ENCODE measurements around the gene HOXA5. TPM values are rescaled to one million over a fixed set of nuclear protein-coding genes. Genes with fewer than 3 reads are reported as not detected.

Gene HOXA5
- total RNA-seq, 2 experiments from 2014 or later = not detected

DNA sequence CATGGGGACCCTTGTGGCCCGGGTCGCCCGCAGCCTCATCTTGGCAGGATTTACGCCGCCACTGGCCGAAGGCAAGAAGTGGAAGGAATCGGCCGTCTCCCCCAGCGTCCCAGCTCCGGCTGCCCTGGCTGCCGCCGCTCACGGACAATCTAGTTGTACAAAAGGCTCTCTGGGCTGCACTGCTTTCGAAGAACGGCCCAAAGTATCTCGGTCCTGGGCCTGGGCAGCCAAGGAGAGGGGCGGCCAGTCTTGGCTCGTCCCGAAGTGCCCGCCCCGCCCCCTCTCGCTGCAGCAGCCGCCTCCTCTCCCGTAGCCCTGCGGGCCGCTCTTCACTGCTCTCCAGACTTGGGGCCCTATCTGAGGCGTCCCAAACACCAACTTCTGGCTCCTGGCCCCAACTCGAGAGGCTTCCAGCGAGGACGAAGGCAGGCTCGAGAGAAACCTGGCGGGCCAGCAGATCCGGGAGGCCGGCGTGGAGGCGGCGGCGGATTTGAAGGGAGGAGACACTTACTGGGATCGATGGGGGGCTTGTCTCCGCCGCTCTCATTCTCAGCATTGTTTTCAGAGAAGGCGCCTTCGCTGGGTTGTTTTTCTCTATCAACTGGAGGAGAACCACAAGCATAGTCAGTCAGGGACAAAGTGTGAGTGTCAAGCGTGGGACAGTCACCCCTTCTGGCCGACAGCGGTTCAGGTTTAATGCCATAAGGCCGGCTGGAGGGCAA is 21.0 kb upstream of the HOXA5 start:
- Mint-ChIP-seq H3K27me3 (peaks cover 80% of the 10 kb centered on the region), H3K4me1 (peaks cover 14% of the 10 kb centered on the region), H3K9me3 (no peaks in the 10 kb centered on the region), H3K27ac (peak overlapping the region; percentile 36), H3K36me3 (ENCODE audit: low read depth) (peaks cover 6% of the 10 kb centered on the region), H3K4me3 (no peak overlapping the region)
- POLR2A ChIA-PET = no interaction called here
- DNase-seq = no peak
- CTCF ChIA-PET = interaction anchor here (1.9 kb wide), 1 partner anchor 78 kb away, joined by 6 read pairs; the partner anchor contains the start of gene EVX1

DNA sequence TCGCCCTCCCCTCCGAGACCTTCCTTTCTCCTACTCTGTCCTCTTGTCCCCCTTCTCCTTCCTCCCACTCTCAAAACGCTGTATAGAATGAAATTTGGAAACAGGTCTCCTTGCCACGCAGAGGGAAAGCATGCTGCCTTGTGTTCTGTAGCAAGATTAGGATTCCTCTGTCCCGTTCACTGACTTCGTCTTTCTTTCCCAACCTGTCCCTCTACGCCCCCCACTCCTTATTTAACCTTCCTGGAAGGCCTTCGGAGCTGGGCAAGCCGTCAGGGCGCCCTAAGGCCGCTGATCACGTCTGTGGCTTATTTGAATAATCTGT is 20.5 kb upstream of the HOXA5 start:
- H3K9me3 Mint-ChIP-seq = no peaks in the 10 kb centered on the region
- CTCF ChIA-PET = no interaction called here
- POLR2A ChIA-PET = no interaction called here
- no peak overlapping the region for H3K4me3 Mint-ChIP-seq
- peaks cover 6% of the 10 kb centered on the region for H3K36me3 Mint-ChIP-seq (ENCODE audit: low read depth)
- H3K4me1 Mint-ChIP-seq = peaks cover 14% of the 10 kb centered on the region
- no peak for DNase-seq
- H3K27me3 Mint-ChIP-seq = peaks cover 83% of the 10 kb centered on the region
- no peak overlapping the region for H3K27ac Mint-ChIP-seq

DNA sequence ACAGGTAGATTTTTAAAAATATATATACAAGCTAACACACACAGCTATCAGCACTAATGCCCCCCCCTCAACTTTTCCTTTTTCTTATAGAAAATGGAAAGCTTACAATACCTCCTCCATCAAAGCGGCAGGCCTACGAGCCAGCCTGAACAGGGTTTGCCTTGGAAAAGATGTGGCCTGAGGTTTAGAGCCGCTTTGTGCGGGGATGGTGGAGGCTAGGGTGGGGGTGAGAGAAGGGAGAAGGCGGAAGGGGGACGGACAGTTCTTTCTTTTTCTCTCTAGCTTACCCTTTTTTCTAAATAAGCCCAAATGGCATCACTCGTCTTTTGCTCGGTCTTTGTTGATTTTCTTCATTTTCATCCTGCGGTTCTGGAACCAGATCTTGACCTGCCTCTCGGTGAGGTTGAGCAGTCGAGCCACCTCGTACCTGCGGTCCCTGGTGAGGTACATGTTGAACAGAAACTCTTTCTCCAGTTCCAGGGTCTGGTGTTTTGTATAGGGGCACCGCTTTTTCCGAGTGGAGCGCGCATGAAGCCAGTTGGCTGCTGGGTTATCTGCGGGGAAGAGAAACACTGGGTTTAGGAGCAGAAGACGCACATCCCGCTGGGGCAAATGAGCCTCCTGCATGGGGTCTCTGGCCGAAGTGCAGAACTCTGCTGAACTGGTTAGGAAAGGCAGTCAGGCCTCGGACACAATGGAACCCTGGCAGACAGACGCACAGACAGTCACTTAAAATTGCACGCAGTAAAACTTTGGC is 20.0 kb upstream of the HOXA5 start:
- Mint-ChIP-seq H3K9me3 (no peaks in the 10 kb centered on the region), H3K27ac (no peak overlapping the region), H3K36me3 (ENCODE audit: low read depth) (peaks cover 2% of the 10 kb centered on the region), H3K4me1 (peaks cover 12% of the 10 kb centered on the region), H3K27me3 (peaks cover 82% of the 10 kb centered on the region), H3K4me3 (no peak overlapping the region)
- no peak for DNase-seq
- ChIA-PET CTCF (interaction anchor here (0.8 to 1.6 kb wide), 3 partner anchors 13 to 214 kb away, joined by 3 to 10 read pairs (median 4); no protein-coding TSS in a partner anchor), POLR2A (no interaction called here)

DNA sequence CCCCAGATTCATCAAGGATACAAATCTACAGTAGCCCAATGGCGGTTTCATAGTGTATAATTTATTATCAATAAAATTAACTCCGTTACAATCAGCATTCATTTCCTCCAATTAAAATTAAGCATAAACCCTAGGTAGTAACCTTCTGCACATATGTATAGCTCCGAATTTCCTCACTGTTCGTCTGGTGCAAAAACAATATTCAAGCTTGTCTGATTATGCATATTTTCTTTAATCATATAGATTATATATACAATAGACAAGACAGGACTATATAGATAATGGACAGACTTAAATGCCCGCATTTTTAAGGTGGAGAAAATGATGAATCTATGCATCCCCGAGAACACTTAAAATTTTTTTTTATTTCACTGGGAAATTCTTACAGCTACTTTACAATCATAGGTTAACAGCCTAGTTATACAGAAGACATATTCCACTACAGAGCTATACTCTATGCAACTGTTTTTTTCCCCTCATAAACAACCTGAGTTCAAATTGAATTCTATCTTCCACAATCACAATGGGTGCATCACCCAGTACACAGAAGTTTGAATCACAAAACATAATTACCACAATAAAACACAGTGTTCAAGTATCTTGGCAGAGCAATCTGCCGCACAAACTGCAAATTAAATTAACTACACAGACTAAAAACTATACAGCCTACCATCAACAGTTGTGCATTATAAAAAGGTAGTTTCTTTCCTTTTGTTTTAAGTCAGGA is 19.2 kb upstream of the HOXA5 start:
- DNase-seq = no peak
- H3K27ac Mint-ChIP-seq = no peak overlapping the region
- no peak overlapping the region for H3K4me3 Mint-ChIP-seq
- peaks cover 82% of the 10 kb centered on the region for H3K27me3 Mint-ChIP-seq
- peaks cover 12% of the 10 kb centered on the region for H3K4me1 Mint-ChIP-seq
- no peaks in the 10 kb centered on the region for H3K9me3 Mint-ChIP-seq
- ChIA-PET CTCF (interaction anchor here (0.8 to 2.0 kb wide), 8 partner anchors 10 to 214 kb away, joined by 3 to 10 read pairs (median 4); partner anchors contain the start of gene HOXA13), POLR2A (no interaction called here)
- peaks cover 2% of the 10 kb centered on the region for H3K36me3 Mint-ChIP-seq (ENCODE audit: low read depth)

DNA sequence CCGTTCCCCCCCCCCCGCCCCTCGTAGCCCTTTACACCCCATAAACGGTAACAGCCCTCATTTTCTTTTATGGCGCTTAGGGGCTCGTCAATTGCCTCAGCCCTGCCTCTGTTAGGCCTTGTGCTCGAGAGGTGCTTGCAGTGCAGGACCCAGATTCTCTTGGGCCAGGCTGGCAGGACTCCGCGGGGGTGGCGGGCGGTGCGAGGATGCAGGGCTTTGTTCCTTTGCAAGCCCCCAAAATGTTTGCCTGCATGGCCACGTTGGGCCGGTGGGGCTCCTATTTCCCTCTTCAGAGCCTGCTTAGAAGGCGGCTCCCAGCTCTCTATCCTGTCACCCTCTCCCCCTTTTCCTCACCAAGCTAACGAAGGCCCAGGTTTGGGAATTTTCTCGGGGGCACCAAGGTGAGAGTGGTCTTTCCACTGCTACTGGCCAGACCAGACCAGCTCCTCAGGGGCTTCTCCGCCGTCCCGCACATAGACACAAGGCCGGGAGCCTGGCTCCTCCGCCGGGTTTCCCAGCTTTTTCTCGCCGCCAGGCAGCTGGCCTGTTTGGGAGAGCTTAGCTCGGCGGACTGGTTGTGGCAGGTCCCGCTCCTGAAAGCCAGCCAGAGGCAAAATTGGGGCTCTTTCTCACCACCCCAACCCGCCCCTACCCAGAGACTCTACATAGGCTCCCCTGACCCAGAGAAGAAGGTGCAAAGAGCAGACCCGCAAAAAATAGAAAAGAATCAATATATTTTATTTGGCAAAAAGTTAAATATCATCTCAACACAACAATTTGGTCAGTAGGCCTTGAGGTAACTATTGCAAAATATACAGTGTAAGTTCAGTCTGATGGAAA is 18.5 kb upstream of the HOXA5 start:
- ChIA-PET POLR2A (no interaction called here), CTCF (interaction anchor here (1.0 to 2.0 kb wide), 11 partner anchors 10 to 1307 kb away, joined by 3 to 11 read pairs (median 4); partner anchors contain the start of genes HOXA13 and HOXA3)
- Mint-ChIP-seq H3K9me3 (no peaks in the 10 kb centered on the region), H3K4me3 (no peak overlapping the region), H3K27ac (no peak overlapping the region), H3K27me3 (peaks cover 82% of the 10 kb centered on the region), H3K36me3 (ENCODE audit: low read depth) (peaks cover 2% of the 10 kb centered on the region), H3K4me1 (peaks cover 12% of the 10 kb centered on the region)
- DNase-seq = no peak

DNA sequence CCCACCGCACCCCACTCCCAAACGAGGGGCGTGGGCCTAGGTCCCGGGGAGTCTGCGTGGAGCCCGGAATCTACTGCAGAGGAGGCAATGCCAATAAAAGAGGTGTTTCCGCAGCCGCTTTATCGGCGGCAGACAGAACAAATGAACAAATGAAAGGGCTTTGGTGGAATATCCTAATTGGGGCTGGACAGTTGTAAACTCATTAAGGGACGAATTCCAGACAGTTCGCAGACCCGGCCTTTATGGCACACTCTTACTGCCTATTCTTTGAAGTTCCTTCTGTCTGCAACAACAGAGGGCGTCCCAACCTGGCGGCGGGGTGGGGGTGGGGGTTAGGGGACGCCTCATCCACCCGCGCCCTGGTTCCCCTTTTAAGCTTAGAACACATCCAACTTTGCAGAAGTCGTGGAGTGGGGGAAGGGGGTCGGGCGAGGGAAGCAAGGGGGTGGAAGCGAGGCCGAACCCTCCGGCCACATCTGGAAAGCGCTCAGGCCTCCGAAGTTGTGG is 17.8 kb upstream of the HOXA5 start:
- Mint-ChIP-seq H3K27me3 (peaks cover 82% of the 10 kb centered on the region), H3K9me3 (no peaks in the 10 kb centered on the region), H3K4me1 (peaks cover 12% of the 10 kb centered on the region), H3K4me3 (peak overlapping the region; percentile 51), H3K27ac (no peak overlapping the region), H3K36me3 (ENCODE audit: low read depth) (peaks cover 2% of the 10 kb centered on the region)
- POLR2A ChIA-PET = no interaction called here
- CTCF ChIA-PET = interaction anchor here (0.6 to 2.0 kb wide), 32 partner anchors 10 to 1306 kb away, joined by 3 to 15 read pairs (median 4); partner anchors contain the start of genes HOXA1, HOXA13 and HOXA3
- no peak for DNase-seq

DNA sequence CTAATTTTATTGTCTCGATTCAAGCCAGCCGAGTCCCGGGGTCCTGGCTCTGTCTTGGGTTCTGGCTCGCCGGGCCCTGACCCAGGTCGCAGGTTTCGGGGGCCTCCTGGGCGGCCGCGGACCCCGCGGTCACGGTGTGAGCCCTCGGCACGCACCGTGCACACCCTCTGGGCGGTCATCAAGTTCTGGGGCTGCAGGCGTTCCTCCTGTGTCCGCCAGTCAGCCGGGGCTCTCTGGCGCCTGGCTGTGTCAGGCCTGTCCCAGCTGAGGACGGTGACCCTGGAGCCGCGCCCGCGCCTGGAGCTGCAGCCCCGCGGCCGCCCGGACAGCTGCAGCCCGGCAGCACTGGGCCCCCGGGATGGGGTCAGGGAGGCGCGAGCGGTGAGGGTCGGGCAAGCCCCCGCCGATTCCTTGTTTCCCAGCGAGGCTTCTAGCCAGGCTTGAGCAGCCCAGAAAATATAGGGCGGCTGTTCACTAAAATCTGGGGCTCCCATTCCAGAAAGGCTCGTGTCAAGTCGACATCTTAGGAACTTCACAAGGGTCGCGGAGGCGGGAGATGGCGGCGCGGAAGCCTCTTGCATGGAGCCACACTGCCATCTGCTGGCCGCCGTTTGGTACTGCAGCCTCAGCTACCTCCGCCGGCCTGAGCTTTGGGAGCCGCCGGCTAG is 17.2 kb upstream of the HOXA5 start:
- no peaks in the 10 kb centered on the region for H3K9me3 Mint-ChIP-seq
- H3K36me3 Mint-ChIP-seq (ENCODE audit: low read depth) = peaks cover 2% of the 10 kb centered on the region
- ChIA-PET CTCF (interaction anchor here (0.6 to 2.0 kb wide), 33 partner anchors 9 to 1306 kb away, joined by 3 to 15 read pairs (median 4); partner anchors contain the start of genes HOXA1, HOXA13 and HOXA3), POLR2A (no interaction called here)
- H3K27me3 Mint-ChIP-seq = peaks cover 82% of the 10 kb centered on the region
- peak overlapping the region; percentile 58 for H3K4me3 Mint-ChIP-seq
- peak; percentile 76 for DNase-seq
- peaks cover 9% of the 10 kb centered on the region for H3K4me1 Mint-ChIP-seq
- H3K27ac Mint-ChIP-seq = no peak overlapping the region

DNA sequence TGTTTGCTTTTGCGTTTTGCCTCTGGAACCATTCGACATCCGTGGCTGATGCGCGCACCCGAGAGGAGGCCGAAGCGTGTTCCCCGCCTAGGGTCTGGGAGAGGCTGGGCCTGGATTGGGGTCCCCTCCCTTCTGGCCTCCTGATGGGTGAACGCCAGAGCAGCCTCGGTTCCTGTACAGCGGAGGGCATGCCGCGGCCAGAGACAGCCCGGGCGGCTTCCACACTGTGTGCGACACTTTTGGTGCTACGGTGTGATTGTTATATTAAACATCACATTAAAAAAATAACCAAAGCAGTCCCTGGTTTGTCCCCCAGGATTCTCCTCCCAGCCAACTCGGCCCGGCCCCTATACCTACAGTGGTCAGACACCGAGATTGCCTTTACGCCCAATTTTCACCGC is 16.7 kb upstream of the HOXA5 start:
- H3K9me3 Mint-ChIP-seq = no peaks in the 10 kb centered on the region
- H3K4me1 Mint-ChIP-seq = peaks cover 7% of the 10 kb centered on the region
- H3K36me3 Mint-ChIP-seq (ENCODE audit: low read depth) = peaks cover 3% of the 10 kb centered on the region
- DNase-seq = no peak
- ChIA-PET POLR2A (no interaction called here), CTCF (interaction anchor here (0.7 to 1.9 kb wide), 14 partner anchors 8 to 478 kb away, joined by 3 to 15 read pairs (median 4); partner anchors contain the start of genes EVX1, HOXA1, HOXA13 and HOXA3)
- H3K27ac Mint-ChIP-seq = no peak overlapping the region
- H3K27me3 Mint-ChIP-seq = peaks cover 84% of the 10 kb centered on the region
- peak overlapping the region; percentile 58 for H3K4me3 Mint-ChIP-seq

DNA sequence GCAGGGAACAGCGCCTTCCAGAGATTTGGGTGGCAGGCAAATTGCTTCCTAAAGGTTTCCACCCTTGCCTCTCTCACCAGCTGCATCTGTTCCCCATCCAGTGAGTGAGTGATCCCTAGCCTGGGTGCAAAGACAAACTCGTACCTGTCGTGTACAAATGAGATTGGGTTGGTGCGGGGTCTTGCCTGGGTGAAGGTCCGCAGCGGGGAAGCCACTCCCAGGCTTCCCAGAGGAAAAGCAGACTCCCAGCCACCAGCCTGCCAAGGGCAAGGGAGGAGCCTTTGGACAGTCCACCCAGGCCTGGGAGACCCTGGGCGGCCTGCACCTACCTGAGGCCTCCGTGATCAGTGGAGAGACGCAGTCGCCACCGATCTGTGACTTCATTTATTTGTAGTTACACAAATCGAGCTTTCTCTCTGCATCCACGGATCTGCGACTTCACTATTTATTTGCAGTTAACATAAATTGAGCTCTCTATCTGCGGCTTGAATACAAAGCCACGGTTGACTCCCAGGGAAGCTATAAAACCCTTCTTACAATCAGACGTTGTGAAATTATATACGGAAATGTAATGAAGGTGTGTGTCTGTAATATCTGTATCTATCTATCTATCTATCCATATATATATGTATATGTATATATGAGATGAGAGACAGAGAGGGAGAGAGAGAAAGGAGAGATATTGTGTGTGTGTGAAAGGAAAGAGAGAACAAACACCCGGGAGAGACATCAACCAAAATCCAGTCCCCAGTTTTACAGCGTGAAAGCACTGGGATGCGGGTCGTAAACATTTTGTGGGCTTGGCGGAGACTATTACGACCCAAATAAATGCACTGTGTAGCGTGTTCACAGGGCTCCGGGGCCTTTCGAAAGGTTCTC is 16.0 kb upstream of the HOXA5 start:
- no peak for DNase-seq
- peaks cover 86% of the 10 kb centered on the region for H3K27me3 Mint-ChIP-seq
- POLR2A ChIA-PET = no interaction called here
- peak overlapping the region; percentile 41 for H3K4me3 Mint-ChIP-seq
- H3K9me3 Mint-ChIP-seq = no peaks in the 10 kb centered on the region
- CTCF ChIA-PET = interaction anchor here (0.6 to 1.4 kb wide), 5 partner anchors 20 to 1278 kb away, joined by 3 to 5 read pairs (median 3); partner anchors contain the start of gene EVX1
- H3K27ac Mint-ChIP-seq = no peak overlapping the region
- peaks cover 3% of the 10 kb centered on the region for H3K36me3 Mint-ChIP-seq (ENCODE audit: low read depth)
- H3K4me1 Mint-ChIP-seq = peaks cover 11% of the 10 kb centered on the region

DNA sequence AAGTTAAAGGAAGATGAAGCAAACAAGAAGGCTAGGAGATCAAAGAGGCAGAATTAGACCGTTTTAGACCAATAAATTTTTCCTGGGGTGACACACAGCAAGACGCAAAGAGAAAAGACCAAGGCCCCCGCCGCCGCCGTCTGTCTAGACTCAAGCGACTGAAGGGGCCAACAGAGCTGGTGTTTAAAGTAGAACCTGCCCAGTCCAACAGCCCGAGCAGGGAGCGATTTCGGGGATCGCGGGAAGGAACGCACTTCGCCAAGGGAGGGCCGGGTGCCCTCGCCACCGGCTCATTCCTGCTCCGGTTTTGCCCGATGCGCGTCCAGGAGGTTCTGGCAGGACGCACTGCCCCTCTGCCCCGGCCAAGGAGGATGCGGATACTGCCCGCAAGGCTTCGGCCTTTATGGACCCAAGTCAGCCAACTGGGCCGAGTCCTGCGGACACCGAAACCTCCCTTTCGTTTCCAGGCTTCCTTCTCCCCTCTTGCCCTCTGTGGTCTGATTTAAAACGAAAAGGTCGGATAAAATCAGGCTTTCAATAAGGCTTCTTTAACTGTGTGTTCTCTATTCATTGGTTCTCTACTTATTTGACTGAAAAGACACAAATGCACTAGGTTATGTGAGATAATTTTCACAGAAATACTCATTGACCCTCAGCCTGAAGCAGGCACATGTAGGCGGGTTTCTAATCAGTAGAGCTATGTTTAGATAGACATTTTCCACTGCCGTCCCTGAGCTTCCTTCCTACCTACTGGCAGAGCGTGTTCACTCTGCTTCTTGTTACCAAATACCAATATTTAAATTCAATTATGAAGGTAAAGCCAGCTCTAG is 15.2 kb upstream of the HOXA5 start:
- CTCF ChIA-PET = interaction anchor here (1.1 to 1.4 kb wide), 3 partner anchors 52 to 84 kb away, joined by 3 to 5 read pairs (median 4); partner anchors contain the start of gene EVX1
- POLR2A ChIA-PET = no interaction called here
- Mint-ChIP-seq H3K36me3 (ENCODE audit: low read depth) (peaks cover 3% of the 10 kb centered on the region), H3K27me3 (peaks cover 86% of the 10 kb centered on the region), H3K4me3 (no peak overlapping the region), H3K27ac (peak overlapping the region; percentile 19), H3K4me1 (peaks cover 11% of the 10 kb centered on the region), H3K9me3 (no peaks in the 10 kb centered on the region)
- DNase-seq = no peak

All from activated CD4-positive, alpha-beta T cell treated with anti-CD3 and anti-CD28 coated beads, Interleukin-2, amount 10 ng/mL, durations not matched to agents 7 days and 5 days (primary cell).